ENCODE results near the gene MAP3K21. TPM values are rescaled to one million over a fixed set of nuclear protein-coding genes. Genes with fewer than 3 reads are reported as not detected.

Gene MAP3K21
- total and polyA plus RNA-seq, 10 donors, result 0.38 to 4.6 (median 1.1) TPM

DNA sequence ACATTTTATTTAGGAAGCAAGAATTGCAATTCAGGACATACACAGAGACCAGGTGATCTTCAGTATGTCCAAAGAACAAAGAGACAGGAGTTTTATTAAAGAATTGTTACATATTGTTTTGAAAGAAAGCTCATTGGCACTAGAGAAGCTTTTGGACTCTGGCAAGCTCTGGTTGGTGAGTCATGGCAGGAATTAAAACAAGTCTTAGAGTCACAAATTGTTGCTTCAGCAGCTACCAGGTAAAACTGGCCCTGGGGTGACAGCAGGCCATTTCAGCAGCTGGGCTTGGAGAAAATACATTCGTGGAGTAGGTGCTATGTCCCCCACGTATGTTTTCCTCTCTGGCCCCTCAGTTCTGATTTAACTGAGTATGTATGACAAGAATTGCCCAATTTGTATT, 58.8 kb downstream of the MAP3K21 start:
- no peaks in the 10 kb centered on the region for H3K4me1 ChIP-seq
- no peak overlapping the region for H3K4me3 ChIP-seq
- peaks cover 0 to 10% (median 0%) of the 10 kb centered on the region in 6 donors for H3K36me3 ChIP-seq
- no peak for DNase-seq
- no peak overlapping the region for H3K27ac ChIP-seq
- 27 to 88% (median 73%) methylated on average over 2 of the region's 2 CpGs for WGBS, 5 donors
- peaks cover 0 to 6% (median 0%) of the 10 kb centered on the region in 7 donors for H3K27me3 ChIP-seq (replicated peaks in 1 of 7)
- TF ChIP-seq POLR2A (IDR thresholded peaks at IDR 0.05), result no peak
- TF ChIP-seq, protein P1, sequence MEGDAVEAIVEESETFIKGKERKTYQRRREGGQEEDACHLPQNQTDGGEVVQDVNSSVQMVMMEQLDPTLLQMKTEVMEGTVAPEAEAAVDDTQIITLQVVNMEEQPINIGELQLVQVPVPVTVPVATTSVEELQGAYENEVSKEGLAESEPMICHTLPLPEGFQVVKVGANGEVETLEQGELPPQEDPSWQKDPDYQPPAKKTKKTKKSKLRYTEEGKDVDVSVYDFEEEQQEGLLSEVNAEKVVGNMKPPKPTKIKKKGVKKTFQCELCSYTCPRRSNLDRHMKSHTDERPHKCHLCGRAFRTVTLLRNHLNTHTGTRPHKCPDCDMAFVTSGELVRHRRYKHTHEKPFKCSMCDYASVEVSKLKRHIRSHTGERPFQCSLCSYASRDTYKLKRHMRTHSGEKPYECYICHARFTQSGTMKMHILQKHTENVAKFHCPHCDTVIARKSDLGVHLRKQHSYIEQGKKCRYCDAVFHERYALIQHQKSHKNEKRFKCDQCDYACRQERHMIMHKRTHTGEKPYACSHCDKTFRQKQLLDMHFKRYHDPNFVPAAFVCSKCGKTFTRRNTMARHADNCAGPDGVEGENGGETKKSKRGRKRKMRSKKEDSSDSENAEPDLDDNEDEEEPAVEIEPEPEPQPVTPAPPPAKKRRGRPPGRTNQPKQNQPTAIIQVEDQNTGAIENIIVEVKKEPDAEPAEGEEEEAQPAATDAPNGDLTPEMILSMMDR (IDR thresholded peaks at IDR 0.05 in 8 of 11, conservative IDR thresholded peaks at IDR 0.05 in 3 of 11), result no peak
- TF ChIP-seq POLR2AphosphoS5 (IDR thresholded peaks at IDR 0.05), result no peak
- intact Hi-C loops (cut with DNase I; ENCODE audit: low total_unique reads), result no loop called here
- H3K9me3 ChIP-seq, result peaks cover 0 to 14% (median 6%) of the 10 kb centered on the region in 8 donors

DNA sequence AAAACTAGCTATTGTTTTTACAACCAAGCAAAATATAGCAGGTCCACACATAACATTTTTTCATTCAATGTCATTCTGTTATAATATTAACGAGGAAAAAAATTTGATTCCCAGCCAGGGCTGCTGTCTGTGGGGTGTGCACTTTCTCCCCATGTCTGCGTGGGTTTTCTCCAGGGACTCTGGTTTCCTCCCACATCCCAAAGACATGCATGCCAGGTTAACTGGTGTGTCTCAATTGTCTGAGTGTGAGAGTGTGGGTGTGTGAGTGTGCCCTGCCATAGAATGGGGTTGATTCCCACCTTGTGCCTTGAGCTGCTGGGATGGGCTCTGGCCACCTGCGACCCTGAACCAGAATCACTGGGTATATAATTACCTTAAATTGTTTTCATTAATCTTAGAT, 60.1 kb downstream of the MAP3K21 start:
- no peaks in the 10 kb centered on the region for H3K4me1 ChIP-seq
- H3K27ac ChIP-seq, result no peak overlapping the region
- H3K4me3 ChIP-seq, result no peak overlapping the region
- peaks cover 0 to 10% (median 0%) of the 10 kb centered on the region in 7 donors for H3K27me3 ChIP-seq (replicated peaks in 1 of 7)
- peaks cover 0 to 3% (median 0%) of the 10 kb centered on the region in 6 donors for H3K36me3 ChIP-seq
- TF ChIP-seq POLR2A (IDR thresholded peaks at IDR 0.05), result no peak
- no peak for TF ChIP-seq POLR2AphosphoS5 (IDR thresholded peaks at IDR 0.05)
- TF ChIP-seq, protein P1 (IDR thresholded peaks at IDR 0.05 in 8 of 11, conservative IDR thresholded peaks at IDR 0.05 in 3 of 11), result no peak
- DNase-seq, result no peak
- WGBS, 5 donors, result 28 to 78% (median 51%) methylated on average over 3 of the region's 3 CpGs
- intact Hi-C loops (cut with DNase I; ENCODE audit: low total_unique reads), result no loop called here
- H3K9me3 ChIP-seq, result peaks cover 0 to 9% (median 0%) of the 10 kb centered on the region in 8 donors

GRCh38 chr1:233389169-233389568, 61.6 kb downstream of the MAP3K21 start:
- Histone ChIP-seq H3K27ac (no peak overlapping the region), H3K4me3 (no peak overlapping the region), H3K36me3 (no peaks in the 10 kb centered on the region), H3K9me3 (no peaks in the 10 kb centered on the region), H3K4me1 (no peaks in the 10 kb centered on the region), H3K27me3 (replicated peaks in 1 of 7) (peaks cover 0 to 25% (median 0%) of the 10 kb centered on the region in 7 donors)
- DNase-seq, result no peak
- WGBS, 5 donors, result 58 to 92% (median 79%) methylated on average over 1 of the region's 1 CpG
- TF ChIP-seq, protein P1 (IDR thresholded peaks at IDR 0.05 in 8 of 11, conservative IDR thresholded peaks at IDR 0.05 in 3 of 11), result no peak
- no peak for TF ChIP-seq POLR2A (IDR thresholded peaks at IDR 0.05)
- TF ChIP-seq POLR2AphosphoS5 (IDR thresholded peaks at IDR 0.05), result no peak
- intact Hi-C loops (cut with DNase I; ENCODE audit: low total_unique reads), result no loop called here

GRCh38 chr1:233389893-233390292, 62.4 kb downstream of the MAP3K21 start:
- no peak overlapping the region for H3K4me3 ChIP-seq
- H3K4me1 ChIP-seq, result no peaks in the 10 kb centered on the region
- WGBS, 5 donors, result 90 to 95% (median 93%) methylated on average over 1 of the region's 1 CpG
- no peaks in the 10 kb centered on the region for H3K36me3 ChIP-seq
- no peak for TF ChIP-seq POLR2AphosphoS5 (IDR thresholded peaks at IDR 0.05)
- no peak for TF ChIP-seq POLR2A (IDR thresholded peaks at IDR 0.05)
- no peak overlapping the region for H3K27ac ChIP-seq
- no peaks in the 10 kb centered on the region for H3K9me3 ChIP-seq
- peaks cover 0 to 31% (median 0%) of the 10 kb centered on the region in 7 donors for H3K27me3 ChIP-seq (replicated peaks in 1 of 7)
- intact Hi-C loops (cut with DNase I; ENCODE audit: low total_unique reads), result loop anchor here (10.0 kb wide), 2 partner anchors 405 to 675 kb away; no protein-coding TSS in a partner anchor
- DNase-seq, result no peak

All from spleen (tissue), 11 donors.